Stimulated activated CD4-positive, alpha-beta T cell treated with anti-CD3 and anti-CD28 coated beads, TNF-alpha, amount 100 ng/mL, for 1 hour (primary cell): ENCODE measurements around the gene PCDHB9.
"Not testable (repeated sequence)": the region's sequence is repeated elsewhere in the genome, so short reads cannot be mapped to it uniquely, and the experiment has no call there.

ENCODE experiments used
- DNase-seq, 3 donors: peaks; one replicate each; pipeline ENCODE4 v3.0.0-alpha.2; 2020; ENCODE audit warnings: low read depth in 3 of 3, low spot score in 1 of 3

The PCDHB9 gene

GRCh38 chr5:141234109-141234667 lies 47.2 kb downstream of the PCDHB9 start:
- DNase-seq = no peak

DNA sequence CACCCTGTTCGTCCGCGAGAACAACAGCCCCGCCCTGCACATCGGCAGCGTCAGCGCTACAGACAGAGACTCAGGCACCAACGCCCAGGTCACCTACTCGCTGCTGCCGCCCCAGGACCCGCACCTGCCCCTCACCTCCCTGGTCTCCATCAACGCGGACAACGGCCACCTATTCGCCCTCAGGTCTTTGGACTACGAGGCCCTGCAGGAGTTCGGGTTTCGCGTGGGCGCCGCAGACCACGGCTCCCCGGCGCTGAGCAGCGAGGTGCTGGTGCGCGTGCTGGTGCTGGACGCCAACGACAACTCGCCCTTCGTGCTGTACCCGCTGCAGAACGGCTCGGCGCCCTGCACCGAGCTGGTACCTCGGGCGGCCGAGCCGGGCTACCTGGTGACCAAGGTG lies 49.0 kb downstream of the PCDHB9 start:
- not testable (repeated sequence) for DNase-seq

GRCh38 chr5:141236516-141237313 lies 49.8 kb downstream of the PCDHB9 start:
- DNase-seq = no peak
